Measurements from ENCODE around the gene SLC4A8.

Gene SLC4A8

GRCh38 chr12:51525518-51525917, 100.9 kb downstream of the SLC4A8 start:
- no peak for TF ChIP-seq ZFP3 (CRISPR knock-in tag; IDR thresholded peaks at IDR 0.05)
- TF ChIP-seq SNAI2 (CRISPR knock-in tag; IDR thresholded peaks at IDR 0.05): no peak
- no peak for TF ChIP-seq GLIS3 (CRISPR knock-in tag; IDR thresholded peaks at IDR 0.05)
- TF ChIP-seq, protein P1, sequence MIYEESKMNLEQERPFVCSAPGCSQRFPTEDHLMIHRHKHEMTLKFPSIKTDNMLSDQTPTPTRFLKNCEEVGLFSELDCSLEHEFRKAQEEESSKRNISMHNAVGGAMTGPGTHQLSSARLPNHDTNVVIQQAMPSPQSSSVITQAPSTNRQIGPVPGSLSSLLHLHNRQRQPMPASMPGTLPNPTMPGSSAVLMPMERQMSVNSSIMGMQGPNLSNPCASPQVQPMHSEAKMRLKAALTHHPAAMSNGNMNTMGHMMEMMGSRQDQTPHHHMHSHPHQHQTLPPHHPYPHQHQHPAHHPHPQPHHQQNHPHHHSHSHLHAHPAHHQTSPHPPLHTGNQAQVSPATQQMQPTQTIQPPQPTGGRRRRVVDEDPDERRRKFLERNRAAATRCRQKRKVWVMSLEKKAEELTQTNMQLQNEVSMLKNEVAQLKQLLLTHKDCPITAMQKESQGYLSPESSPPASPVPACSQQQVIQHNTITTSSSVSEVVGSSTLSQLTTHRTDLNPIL (CRISPR knock-in tag; IDR thresholded peaks at IDR 0.05; ENCODE audit: low read depth): no peak
- TF ChIP-seq CSRNP3 (CRISPR knock-in tag; IDR thresholded peaks at IDR 0.05): no peak
- no peak for TF ChIP-seq ARNTL (CRISPR knock-in tag; IDR thresholded peaks at IDR 0.05; ENCODE audit: borderline replicate concordance, low read depth)
- TF ChIP-seq ZNF70 (CRISPR knock-in tag; IDR thresholded peaks at IDR 0.05): no peak
- no peak for TF ChIP-seq TSHZ2 (CRISPR knock-in tag; IDR thresholded peaks at IDR 0.05)
- TF ChIP-seq ZNF565 (CRISPR knock-in tag; conservative IDR thresholded peaks at IDR 0.05; ENCODE audit: low read depth): no peak
- no peak for TF ChIP-seq TCF4 (CRISPR knock-in tag; IDR thresholded peaks at IDR 0.05; ENCODE audit: borderline replicate concordance)
- TF ChIP-seq ZNF8 (CRISPR knock-in tag; IDR thresholded peaks at IDR 0.05): no peak
- no peak for ATAC-seq

DNA sequence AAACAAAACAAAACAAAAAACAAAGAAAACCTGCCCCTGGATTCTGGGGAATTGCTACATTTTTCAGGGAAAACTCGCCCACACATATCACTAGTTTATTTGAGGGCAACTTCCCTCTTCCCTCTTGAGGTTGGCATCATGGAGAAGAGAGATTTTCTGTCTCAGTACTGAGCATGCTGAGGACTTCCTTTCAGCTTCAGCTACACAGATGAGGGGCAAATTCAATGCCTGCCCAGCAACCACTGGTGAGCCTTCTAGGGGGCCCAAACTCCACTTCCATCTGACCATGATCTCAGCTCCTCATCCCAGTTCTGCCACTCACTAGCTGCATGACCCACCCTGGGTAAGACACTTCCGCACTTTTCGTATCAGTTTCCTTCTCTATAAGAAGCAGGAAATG, 103.3 kb downstream of the SLC4A8 start:
- TF ChIP-seq ZNF565 (CRISPR knock-in tag; conservative IDR thresholded peaks at IDR 0.05; ENCODE audit: low read depth) (no peak), GLIS3 (CRISPR knock-in tag; IDR thresholded peaks at IDR 0.05) (no peak), ESRRG (CRISPR knock-in tag; IDR thresholded peaks at IDR 0.05) (no peak), ZNF8 (CRISPR knock-in tag; IDR thresholded peaks at IDR 0.05) (no peak), CSDC2 (CRISPR knock-in tag; IDR thresholded peaks at IDR 0.05) (no peak), TSHZ2 (CRISPR knock-in tag; IDR thresholded peaks at IDR 0.05) (no peak), SNAI2 (CRISPR knock-in tag; IDR thresholded peaks at IDR 0.05) (no peak), OSR1 (CRISPR knock-in tag; IDR thresholded peaks at IDR 0.05) (no peak)
- no peak for ATAC-seq

- ATAC-seq: no peak
- no peak for TF ChIP-seq ESRRG (CRISPR knock-in tag; IDR thresholded peaks at IDR 0.05)
- no peak for TF ChIP-seq OSR1 (CRISPR knock-in tag; IDR thresholded peaks at IDR 0.05)
- no peak for TF ChIP-seq PPARA (CRISPR knock-in tag; IDR thresholded peaks at IDR 0.05; ENCODE audit: borderline replicate concordance)
- TF ChIP-seq GLIS3 (CRISPR knock-in tag; IDR thresholded peaks at IDR 0.05): no peak
- no peak for TF ChIP-seq SNAI2 (CRISPR knock-in tag; IDR thresholded peaks at IDR 0.05)
- TF ChIP-seq BACH2 (CRISPR knock-in tag; IDR thresholded peaks at IDR 0.05; ENCODE audit: borderline replicate concordance): no peak
- no peak for TF ChIP-seq ZFP30 (CRISPR knock-in tag; IDR thresholded peaks at IDR 0.05)
- no peak for TF ChIP-seq ARNTL (CRISPR knock-in tag; IDR thresholded peaks at IDR 0.05; ENCODE audit: borderline replicate concordance, low read depth)
- TF ChIP-seq, protein P1 (CRISPR knock-in tag; IDR thresholded peaks at IDR 0.05; ENCODE audit: low read depth): no peak
- no peak for TF ChIP-seq ZNF8 (CRISPR knock-in tag; IDR thresholded peaks at IDR 0.05)
- no peak for TF ChIP-seq RARB (CRISPR knock-in tag; IDR thresholded peaks at IDR 0.05)
- TF ChIP-seq TSHZ2 (CRISPR knock-in tag; IDR thresholded peaks at IDR 0.05): no peak
- no peak for TF ChIP-seq ZFP3 (CRISPR knock-in tag; IDR thresholded peaks at IDR 0.05)
These were observed 104.4 kb downstream of the SLC4A8 start for GRCh38 chr12:51528852-51529650.
